Caki2 (cell line): ENCODE data around the gene BNC2. TPM values are rescaled to one million over a fixed set of nuclear protein-coding genes. Genes with fewer than 3 reads are reported as not detected.
"Not testable (repeated sequence)": the region's sequence is repeated elsewhere in the genome, so short reads cannot be mapped to it uniquely, and the experiment has no call there.

Source experiments
- DNase-seq: peaks from one replicate; pipeline ENCODE4 v3.0.0-alpha.2; 2015; ENCODE audit warnings: low read depth
- in situ Hi-C: cut with HindIII; loops from 2 replicates; pipeline ENCODE4 v1.10.0; 2016; ENCODE audit warnings: low sequenced_read_pairs, low pct_unique_long_range_greater_than_20kb, mixed read lengths
- total RNA-seq: library from RNA; depleted of rRNA; stranded (reverse); fragments of >200 nt; shearing (Covaris generic); gene quantifications from 2 replicates; pipeline ENCODE4 v1.2.3, GENCODE V29; 2014; ENCODE audit warnings: low replicate concordance

The BNC2 gene
- total RNA-seq, 1 experiment from 2014 or later = 1.3 TPM

DNA sequence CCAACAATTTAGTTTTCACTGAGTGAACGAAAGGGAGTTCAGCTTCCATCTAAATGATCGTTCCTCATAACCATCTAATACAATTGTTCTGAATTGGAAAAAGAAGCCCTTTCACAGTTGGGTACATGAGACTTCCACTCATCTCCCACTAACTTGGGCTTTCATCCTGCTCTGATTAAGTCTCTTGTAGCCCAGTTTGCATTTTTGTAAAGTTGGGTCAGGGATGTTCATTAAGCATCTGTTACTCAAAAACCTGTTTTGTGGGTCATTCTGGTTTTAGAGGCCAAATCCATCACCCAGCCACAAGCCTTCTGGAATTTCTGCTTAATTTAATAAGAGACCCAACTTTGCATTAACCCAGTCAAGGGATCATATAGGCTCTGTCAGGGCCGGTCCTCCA lies 385.3 kb downstream of the BNC2 start:
- in situ Hi-C loops = no loop called here
- DNase-seq = no peak

GRCh38 chr9:16484744-16485143 lies 385.7 kb downstream of the BNC2 start:
- no peak for DNase-seq
- in situ Hi-C loops = no loop called here

DNA sequence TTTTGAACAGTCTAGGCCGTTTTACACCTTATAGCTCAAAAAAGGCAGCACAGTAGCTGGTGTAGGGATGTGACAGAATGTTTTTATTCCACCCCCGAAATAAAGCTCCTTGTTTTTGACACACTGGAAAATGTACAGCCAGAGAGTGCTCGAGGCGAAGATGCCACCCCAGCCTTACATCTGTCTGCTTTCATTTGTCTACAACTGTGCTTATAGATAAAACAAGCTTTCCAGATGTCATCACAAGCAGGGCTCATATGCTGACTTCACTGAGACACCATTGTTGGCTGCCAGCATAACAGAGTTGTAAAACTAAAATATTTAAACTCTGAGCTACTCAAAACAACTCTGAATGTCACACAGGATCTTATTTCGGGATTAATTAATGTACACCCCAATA lies 386.3 kb downstream of the BNC2 start:
- in situ Hi-C loops = no loop called here
- no peak for DNase-seq

GRCh38 chr9:16482764-16483163 lies 387.7 kb downstream of the BNC2 start:
- in situ Hi-C loops = no loop called here
- DNase-seq = no peak

GRCh38 chr9:16480584-16480983 lies 389.9 kb downstream of the BNC2 start:
- DNase-seq, in situ Hi-C loops: not testable (repeated sequence)

- in situ Hi-C loops = no loop called here
- no peak for DNase-seq
These were observed 394.5 kb downstream of the BNC2 start for GRCh38 chr9:16475996-16476395.

GRCh38 chr9:16475257-16475656 lies 395.2 kb downstream of the BNC2 start:
- in situ Hi-C loops = no loop called here
- no peak for DNase-seq

DNA sequence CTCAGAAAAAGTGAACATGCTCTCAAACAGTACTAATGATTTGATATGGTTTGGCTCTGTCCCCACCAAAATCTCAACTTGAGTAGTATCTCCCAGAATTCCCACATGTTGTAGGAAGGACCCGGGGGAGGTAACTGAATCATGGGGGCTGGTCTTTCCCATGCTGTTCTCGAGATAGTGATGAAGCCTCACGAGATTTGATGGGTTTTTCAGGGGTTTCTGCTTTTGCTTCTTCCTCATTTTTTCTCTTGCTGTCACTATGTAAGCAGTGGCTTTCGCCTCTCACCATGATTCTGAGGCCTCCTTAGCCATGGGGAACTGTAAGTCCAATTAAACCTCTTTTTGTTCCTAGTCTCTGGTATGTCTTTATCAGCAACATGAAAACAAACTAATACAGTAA lies 401.3 kb downstream of the BNC2 start:
- DNase-seq = no peak
- in situ Hi-C loops = no loop called here

DNA sequence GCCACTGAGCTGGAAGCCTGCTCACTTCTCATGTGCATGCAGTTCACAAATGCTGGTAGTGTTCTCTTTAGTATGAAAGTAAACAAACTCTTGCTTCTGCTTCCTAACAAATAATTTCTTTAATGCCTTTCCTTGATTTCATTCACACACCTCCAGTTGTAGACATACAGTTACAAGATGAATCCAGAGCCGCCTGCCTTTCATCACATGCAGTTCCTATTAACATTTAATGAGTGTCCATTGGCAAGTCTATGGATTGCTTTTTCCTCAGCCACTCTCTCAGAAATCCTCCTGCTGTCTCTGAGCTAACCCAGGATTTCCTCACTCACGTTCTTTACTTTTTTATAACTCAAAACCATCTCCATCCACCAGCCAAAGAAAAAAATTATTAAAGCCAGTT lies 408.6 kb downstream of the BNC2 start:
- no peak for DNase-seq
- in situ Hi-C loops = no loop called here

DNA sequence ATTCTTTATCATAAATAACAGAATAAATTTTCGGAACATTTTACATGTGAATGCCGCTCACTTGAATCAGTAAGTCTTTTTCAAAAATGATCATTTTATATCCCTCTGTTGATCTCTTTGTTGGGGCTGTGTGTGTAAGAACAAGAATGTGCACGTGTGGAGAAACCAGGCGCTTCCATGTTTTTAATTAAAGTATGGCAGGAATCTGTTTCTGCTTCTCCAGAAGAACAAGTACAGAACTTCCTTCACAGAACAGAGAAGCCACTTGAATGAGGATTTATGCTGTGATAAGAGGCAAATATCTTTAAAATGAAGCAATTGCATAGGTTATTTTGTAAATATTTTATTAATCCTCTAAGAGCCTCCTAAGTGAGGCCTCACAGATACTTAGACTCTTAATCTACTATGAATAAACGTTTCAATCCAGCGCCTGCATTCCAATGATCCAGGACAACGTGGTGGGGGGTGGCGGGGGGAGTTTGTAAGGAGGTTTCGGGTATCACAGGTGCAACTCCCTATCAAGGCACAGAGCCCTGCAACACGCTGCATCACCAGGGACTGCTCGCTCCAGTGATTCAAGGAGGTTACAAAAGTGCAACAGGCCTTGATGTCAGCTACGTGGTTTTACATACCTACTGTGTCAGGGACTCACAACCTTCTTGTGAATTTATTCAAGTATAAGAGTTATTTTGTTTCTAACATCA lies 409.2 kb downstream of the BNC2 start:
- in situ Hi-C loops = no loop called here

GRCh38 chr9:16460696-16461095 lies 409.8 kb downstream of the BNC2 start:
- in situ Hi-C loops = no loop called here
- no peak for DNase-seq

More for the DNA sequence above, 409.2 kb downstream of the BNC2 start:
- peak; percentile 72 for DNase-seq

- DNase-seq = no peak
- in situ Hi-C loops = no loop called here
These were observed 410.9 kb downstream of the BNC2 start for GRCh38 chr9:16459421-16460148.

DNA sequence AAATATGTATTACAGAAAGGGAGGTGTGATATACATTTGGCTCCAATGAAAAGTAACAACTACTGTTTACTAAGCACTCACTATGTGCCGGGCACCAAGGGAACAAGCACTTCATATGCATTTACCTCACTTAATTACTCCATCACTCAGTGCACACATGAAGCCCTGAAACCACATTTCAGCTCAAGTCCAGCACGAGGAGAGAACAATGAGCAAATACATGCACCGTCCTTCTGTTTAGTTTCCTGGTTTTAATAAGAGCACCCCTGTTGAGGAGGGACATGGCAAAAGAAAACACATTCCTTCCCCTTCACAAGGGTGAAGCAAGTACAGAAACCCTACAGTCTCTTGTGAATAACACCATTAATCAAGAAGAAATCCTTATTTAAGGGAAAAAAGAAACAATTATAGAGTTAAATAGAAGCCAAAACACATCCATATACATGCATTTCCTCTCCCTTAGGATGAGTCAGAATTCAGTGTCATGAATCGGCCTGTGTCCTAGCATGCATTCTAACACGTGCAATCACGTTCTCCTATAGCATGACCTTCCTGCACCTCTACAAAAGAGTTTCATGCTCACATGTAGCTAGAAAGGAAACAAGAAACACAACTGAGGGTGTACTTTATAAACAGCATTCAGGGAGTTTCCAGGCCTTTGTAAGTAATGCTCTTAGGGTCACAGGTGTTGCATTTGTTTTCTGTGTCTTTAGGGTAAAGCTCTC lies 411.6 kb downstream of the BNC2 start:
- in situ Hi-C loops = no loop called here
- no peak for DNase-seq

DNA sequence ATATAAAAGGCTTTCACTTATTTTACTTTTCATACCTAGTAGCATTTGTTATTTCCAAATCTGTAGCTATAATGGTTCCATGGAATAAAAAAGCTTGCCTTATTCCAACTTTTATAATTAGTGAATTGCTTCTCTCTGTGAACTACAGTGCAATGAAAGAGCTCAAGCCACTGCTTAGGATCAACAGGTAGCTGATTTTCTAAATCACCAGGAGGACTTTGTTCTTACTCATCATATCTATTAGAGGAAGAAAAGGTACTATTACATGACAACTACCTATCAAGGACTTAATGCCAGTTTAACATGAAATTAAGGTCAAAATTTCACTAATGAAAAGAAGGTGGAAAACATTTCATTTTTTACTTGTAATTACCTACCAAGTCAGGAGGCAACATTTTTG lies 414.6 kb downstream of the BNC2 start:
- in situ Hi-C loops = no loop called here
- DNase-seq = no peak

DNA sequence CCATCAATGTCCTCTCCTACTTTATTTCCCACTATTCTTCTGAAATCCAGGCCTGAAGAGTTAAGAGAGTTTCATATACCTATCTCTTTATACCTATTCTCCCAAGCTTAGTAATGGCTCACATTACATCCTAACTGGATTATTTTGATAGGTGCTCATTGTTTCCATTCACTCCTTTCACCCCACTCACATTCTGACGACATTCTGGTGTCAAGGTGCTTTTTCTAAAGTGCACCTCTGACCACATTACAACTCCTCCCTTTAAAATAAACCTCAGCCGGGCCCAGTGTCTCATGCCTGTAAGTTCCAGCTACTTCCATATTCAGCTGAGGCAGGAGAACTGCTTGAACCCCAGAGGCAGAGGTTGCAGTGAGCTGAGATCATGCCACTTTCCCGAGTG lies 417.1 kb downstream of the BNC2 start:
- DNase-seq = no peak
- in situ Hi-C loops = no loop called here

DNA sequence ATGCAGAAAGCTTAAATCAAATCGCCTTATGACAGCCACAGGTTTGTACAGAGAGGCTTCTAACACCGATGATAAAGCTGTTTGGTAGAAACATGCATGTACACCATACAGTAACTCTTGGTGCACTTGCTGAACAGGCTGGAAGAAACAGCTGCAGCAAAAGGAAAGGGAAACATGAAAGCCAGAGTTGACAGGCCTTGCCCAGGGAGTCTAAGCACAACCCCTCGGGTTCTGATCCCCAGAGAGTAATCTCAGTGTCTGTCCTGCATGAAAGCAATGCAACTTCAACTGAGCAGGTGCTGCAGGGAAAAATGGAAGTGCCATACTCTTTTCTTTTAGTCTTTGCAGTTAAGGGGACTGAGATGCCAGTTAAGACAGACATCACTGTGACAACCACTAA lies 419.9 kb downstream of the BNC2 start:
- no peak for DNase-seq
- in situ Hi-C loops = no loop called here

- in situ Hi-C loops = no loop called here
- DNase-seq = no peak
These were observed 420.4 kb downstream of the BNC2 start for GRCh38 chr9:16450043-16450442.

- in situ Hi-C loops = no loop called here
- DNase-seq = no peak
These were observed 421.3 kb downstream of the BNC2 start for GRCh38 chr9:16449076-16449730.

- DNase-seq = no peak
- in situ Hi-C loops = no loop called here
These were observed 422.5 kb downstream of the BNC2 start for GRCh38 chr9:16447946-16448345.
